Heart left ventricle (tissue), 16 donors: ENCODE results near the gene PIP5K1A. TPM values are rescaled to one million over a fixed set of nuclear protein-coding genes. Genes with fewer than 3 reads are reported as not detected.

ENCODE experiments used
- ATAC-seq, 4 donors: fragments of 200-7000 bp; cut with Tn5 transposase; one replicate each; pipeline ENCODE4 v1.9.1; 2020 to 2022; ENCODE audit warnings: moderate library complexity in 4 of 4, mild to moderate bottlenecking in 3 of 4, moderate number of reproducible peaks in 1 of 4
- DNase-seq, 5 donors: peaks; one replicate each; pipeline ENCODE4 v3.0.0-alpha.2; 2020
- H3K27ac ChIP-seq, 12 donors: fragments of 200-600 bp; sonication (generic) in 4 of 12; one replicate each; pipeline versions ENCODE4 v1.5.0 to v1.8.0; 2016 to 2022; ENCODE audit warnings: mild to moderate bottlenecking in 2 of 12
- H3K27me3 ChIP-seq, 9 donors: fragments of 200-600 bp; sonication (generic) in 2 of 9; one replicate each; pipeline versions ENCODE4 v1.5.1 to v1.8.0; 2016 to 2022; ENCODE audit warnings: mild to moderate bottlenecking in 3 of 9
- H3K36me3 ChIP-seq, 9 donors: fragments of 200-600 bp; sonication (generic) in 2 of 9; one replicate each; pipeline versions ENCODE4 v1.5.0 to v1.8.0; 2018 to 2022; ENCODE audit warnings: mild to moderate bottlenecking in 2 of 9
- H3K4me1 ChIP-seq, 12 donors: fragments of 200-600 bp; sonication (generic) in 4 of 12; one replicate each; pipeline versions ENCODE4 v1.5.0 to v1.8.0; 2016 to 2022; ENCODE audit warnings: mild to moderate bottlenecking in 3 of 12
- H3K4me3 ChIP-seq, 12 donors: fragments of 200-600 bp; sonication (generic) in 4 of 12; one replicate each; pipeline versions ENCODE4 v1.5.0 to v1.8.0; 2017 to 2022; ENCODE audit warnings: mild to moderate bottlenecking in 9 of 12, moderate library complexity in 4 of 12
- H3K9me3 ChIP-seq, 12 donors: fragments of 200-600 bp; sonication (generic) in 4 of 12; one replicate each; pipeline versions ENCODE4 v1.5.0 to v1.8.0; 2016 to 2022; ENCODE audit warnings: mild to moderate bottlenecking in 1 of 12
- POLR2A ChIP-seq, 2 donors: fragments of 450-650 bp; IDR thresholded peaks; one replicate each; pipeline ENCODE4 v1.6.1; 2017; ENCODE audit warnings: antibody characterized with exemption in 2 of 2, mild to moderate bottlenecking in 2 of 2, moderate library complexity in 2 of 2
- WGBS, 4 donors: extraction: QIAGEN DNeasy Blood & Tissue Kit in 2 of 4; methylation state at CpG; one replicate each; pipeline versions ENCODE4 v1.1.5 to v1.1.7; 2013 to 2018; 5-methylcytosine and 5-hydroxymethylcytosine counted together
- intact Hi-C, 10 donors: fragments of 100-400 bp; cut with DNase I; formaldehyde crosslinking; loops; one replicate each; pipeline versions ENCODE4 v1.11.1 to v1.14.2; 2022
- long read RNA-seq, 3 donors: library from polyadenylated mRNA; unstranded; transcript quantifications; one replicate each; pipeline ENCODE4 v2.0.0, GENCODE V29; 2020 to 2021
- polyA plus RNA-seq, 2 donors: library from polyadenylated mRNA; stranded (reverse); fragments of 200-250 nt; gene quantifications; one replicate each; pipeline ENCODE4 v1.2.3, GENCODE V29; 2013
- total RNA-seq, 9 donors: library from RNA; depleted of rRNA in 2 of 9; stranded (reverse); fragments of >200 nt in 2 of 9; fragmentation: NEBNext Ultra II Directional in 3 of 9; extraction: Animal tissue kit (Norgen Biotek cat#: 25700) in 3 of 9; gene quantifications; one replicate each; pipeline versions ENCODE4 v1.1.0 to v1.2.4, GENCODE V29; 2016 to 2023
- TF ChIP-seq, protein P1 (sequence below), 12 donors: fragments of 200-600 bp; sonication (generic) in 4 of 12; IDR thresholded peaks; one replicate each; pipeline versions ENCODE4 v1.5.0 to v1.8.0; 2018 to 2022; ENCODE audit warnings: antibody characterized with exemption in 12 of 12, mild to moderate bottlenecking in 5 of 12
- donor health status: ischemic (EF 13 %, LVEDD 7.1; RV severe dilation, severe dysfunction).
- donor health status: healthy with polysubstance abuse.
- donor health status: DM: no; HTN: yes; CAD: no.
- donor health status: DM: no; HTN: no; CAD: no.
- donor health status: ischemic (EF 25% LVEDD 6.9; RV normal size, moderate dysfunction).
- donor health status: ischemic (EF 25% LVEDD 5.7; RV mildly dilated, moderate dysfunction).
- donor health status: healthy.
- donor health status: DM: yes; HTN: yes; CAD: no.
- donor health status: ischemic (EF 35%, LVEDD 5.7; RV mildly dilated, moderate dysfunction).
- donor health status: nonischemic (EF 11% LVEDD 7.7; RV severe dilation, severe dysfunction).
- donor health status: DM: yes; HTN: yes; CAD: no.
- donor health status: PGD.
- donor health status: ischemic (EF 29% LVEDD 5.4; RV normal size, mild dysfunction).
- donor health status: nonischemic (EF 23%, LVEDD 6.1; RV moderate dilation, normal function).

Gene PIP5K1A
- total RNA-seq (10 to 100 TPM; 28.1 to 48.8 (median 37.0) TPM), polyA plus RNA-seq (10 to 100 TPM; 20.5 to 26.1 TPM)
- long read RNA-seq, donor 1, partial matches to known transcripts: 2 of 10 reads
- long read RNA-seq, donor 1, other reads (novel, unspliced or antisense): 6 of 10 reads
- long read RNA-seq, donor 2, transcript PIP5K1A-201 (15 exons, 3,767 nt): major isoform, 19 of 54 reads
- long read RNA-seq, donor 2, transcript PIP5K1A-204 (15 exons, 3,737 nt): minor isoform, 10 of 54 reads
- long read RNA-seq, donor 2, partial matches to known transcripts: 7 of 54 reads
- long read RNA-seq, donor 2, other reads (novel, unspliced or antisense): 17 of 54 reads
- long read RNA-seq, donor 3, partial matches to known transcripts: 1 of 12 reads
- long read RNA-seq, donor 3, other reads (novel, unspliced or antisense): 5 of 12 reads

DNA sequence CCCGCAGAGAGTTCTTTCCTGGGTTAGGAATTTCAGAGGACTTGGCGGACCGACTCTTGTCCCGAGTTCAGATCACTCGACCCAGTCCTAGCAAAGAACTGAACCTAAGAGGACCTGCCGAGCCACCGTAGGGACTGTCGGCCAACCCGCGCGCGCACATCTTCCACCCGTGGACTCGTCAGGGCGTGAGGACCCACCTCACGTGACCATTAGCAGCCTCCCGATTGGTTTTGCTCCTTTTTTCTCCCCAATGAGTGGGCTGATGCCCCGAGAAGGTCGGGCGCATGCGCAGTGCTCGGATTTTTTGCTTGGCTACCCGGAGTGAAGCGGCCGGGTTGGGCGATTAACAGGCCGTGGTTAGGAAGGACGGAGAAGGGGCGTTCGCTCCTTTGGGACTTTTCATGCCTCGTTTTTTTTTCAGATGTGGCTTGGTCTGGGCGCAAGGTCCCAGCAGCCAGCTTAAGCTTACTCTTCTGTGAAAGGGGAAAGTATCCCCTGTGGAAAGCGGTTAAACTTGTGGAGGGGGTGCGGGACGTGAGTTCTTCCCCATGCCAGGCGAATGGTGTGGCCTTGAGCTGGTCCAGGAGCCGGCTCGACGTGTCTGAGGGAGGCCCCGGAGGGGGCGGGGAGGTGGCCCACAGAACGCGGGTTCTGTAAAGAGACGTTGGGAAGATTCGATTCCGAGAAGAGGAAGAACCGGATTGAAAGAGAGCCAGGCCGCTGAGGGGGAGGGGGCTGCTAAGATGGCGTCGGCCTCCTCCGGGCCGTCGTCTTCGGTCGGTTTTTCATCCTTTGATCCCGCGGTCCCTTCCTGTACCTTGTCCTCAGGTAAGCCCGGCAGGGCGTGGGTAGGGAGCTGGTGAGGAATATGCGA is at the start of gene PIP5K1A:
PIP5K1A (plus strand) TSS at position 299 of the 874 bp plus-strand sequence; CDS start at position 744, 445 bp downstream.
- Histone ChIP-seq H3K27me3 (no peaks in the 10 kb centered on the region), H3K4me3 (peak within 1 kb of the TSS; percentile 58 to 90 (median 78)), H3K9me3 (no peaks in the 10 kb centered on the region), H3K4me1 (peaks cover 0 to 49% (median 36%) of the 10 kb centered on the region in 12 donors), H3K27ac (peak within 1 kb of the TSS; percentile 33 to 94 (median 90)), H3K36me3 (peaks cover 0 to 18% (median 11%) of the 10 kb centered on the region in 9 donors)
- intact Hi-C loops: loop anchor here in 9 of 10 donors (2.0 to 10.0 kb wide), 7 partner anchors 52 to 206 kb away; partner anchors contain the start of genes PSMD4 (in 4 of the 9) and RFX5 (in 1 of the 9)
- peak; percentile 94 to 97 (median 96) for ATAC-seq
- TF ChIP-seq POLR2A (IDR thresholded peaks at IDR 0.05): peak in 1 of 2 donors; percentile 68
- TF ChIP-seq, protein P1, sequence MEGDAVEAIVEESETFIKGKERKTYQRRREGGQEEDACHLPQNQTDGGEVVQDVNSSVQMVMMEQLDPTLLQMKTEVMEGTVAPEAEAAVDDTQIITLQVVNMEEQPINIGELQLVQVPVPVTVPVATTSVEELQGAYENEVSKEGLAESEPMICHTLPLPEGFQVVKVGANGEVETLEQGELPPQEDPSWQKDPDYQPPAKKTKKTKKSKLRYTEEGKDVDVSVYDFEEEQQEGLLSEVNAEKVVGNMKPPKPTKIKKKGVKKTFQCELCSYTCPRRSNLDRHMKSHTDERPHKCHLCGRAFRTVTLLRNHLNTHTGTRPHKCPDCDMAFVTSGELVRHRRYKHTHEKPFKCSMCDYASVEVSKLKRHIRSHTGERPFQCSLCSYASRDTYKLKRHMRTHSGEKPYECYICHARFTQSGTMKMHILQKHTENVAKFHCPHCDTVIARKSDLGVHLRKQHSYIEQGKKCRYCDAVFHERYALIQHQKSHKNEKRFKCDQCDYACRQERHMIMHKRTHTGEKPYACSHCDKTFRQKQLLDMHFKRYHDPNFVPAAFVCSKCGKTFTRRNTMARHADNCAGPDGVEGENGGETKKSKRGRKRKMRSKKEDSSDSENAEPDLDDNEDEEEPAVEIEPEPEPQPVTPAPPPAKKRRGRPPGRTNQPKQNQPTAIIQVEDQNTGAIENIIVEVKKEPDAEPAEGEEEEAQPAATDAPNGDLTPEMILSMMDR (IDR thresholded peaks at IDR 0.05): no peak
- peak; percentile 99 to 100 (median 99) for DNase-seq
- WGBS, 4 donors: 0 to 1% (median 0%) methylated on average over 52 to 60 of the region's 60 CpGs

- TF ChIP-seq, protein P1 (IDR thresholded peaks at IDR 0.05): no peak
- no peak for TF ChIP-seq POLR2A (IDR thresholded peaks at IDR 0.05)
Measured at GRCh38 chr1:151156515-151156819, 41.9 kb upstream of the PIP5K1A start, which contains the start of gene TNFAIP8L2. Gene TNFAIP8L2 (plus strand): TSS chr1:151156649. CDS start chr1:151158698, 2,049 bp downstream.

GRCh38 chr1:151157067-151157531 is 41.3 kb upstream of the PIP5K1A start:
- intact Hi-C loops: loop anchor here in 8 of 10 donors (2.0 to 10.0 kb wide), 8 partner anchors 35 to 932 kb away; no protein-coding TSS in a partner anchor
- TF ChIP-seq, protein P1 (IDR thresholded peaks at IDR 0.05): no peak
- TF ChIP-seq POLR2A (IDR thresholded peaks at IDR 0.05): no peak
- no peak for DNase-seq
- H3K9me3 ChIP-seq: no peaks in the 10 kb centered on the region
- ATAC-seq: peak in 3 of 4 donors; percentile 26 to 48 (median 36)
- peak overlapping the region in 4 of 12 donors; percentile 34 to 94 (median 48) for H3K27ac ChIP-seq
- H3K27me3 ChIP-seq: no peaks in the 10 kb centered on the region
- H3K4me1 ChIP-seq: peaks cover 0 to 43% (median 6%) of the 10 kb centered on the region in 12 donors
- peaks cover 0 to 57% (median 47%) of the 10 kb centered on the region in 9 donors for H3K36me3 ChIP-seq
- 76 to 87% (median 82%) methylated on average over 6 of the region's 6 CpGs for WGBS, 4 donors
- peak overlapping the region in 9 of 12 donors; percentile 0 to 71 (median 39) for H3K4me3 ChIP-seq

More at GRCh38 chr1:151156515-151156819, 41.9 kb upstream of the PIP5K1A start, which contains the start of gene TNFAIP8L2:
- peak within 1 kb of the TSS in 5 of 12 donors; percentile 26 to 94 (median 39) for H3K27ac ChIP-seq
- H3K27me3 ChIP-seq: no peaks in the 10 kb centered on the region
- peak within 1 kb of the TSS in 9 of 12 donors; percentile 0 to 71 (median 39) for H3K4me3 ChIP-seq
- intact Hi-C loops: loop anchor here in 9 of 10 donors (1.0 to 10.0 kb wide), 9 partner anchors 34 to 932 kb away; no protein-coding TSS in a partner anchor
- H3K9me3 ChIP-seq: no peaks in the 10 kb centered on the region
- DNase-seq: peak in 4 of 5 donors; percentile 52 to 61 (median 58)
- peaks cover 0 to 51% (median 41%) of the 10 kb centered on the region in 9 donors for H3K36me3 ChIP-seq
- H3K4me1 ChIP-seq: peaks cover 0 to 40% (median 6%) of the 10 kb centered on the region in 12 donors
- ATAC-seq: peak; percentile 45 to 76 (median 60)
- WGBS, 4 donors: 70 to 77% (median 72%) methylated on average over 4 of the region's 4 CpGs
